HG03025 (cell line): ENCODE data around the gene PRODH.
"Not testable (repeated sequence)": the region's sequence is repeated elsewhere in the genome, so short reads cannot be mapped to it uniquely, and the experiment has no call there.

Source experiments
- ATAC-seq: cut with Tn5 transposase; IDR thresholded peaks from one replicate; pipeline ENCODE4 v1.9.1; 2021; ENCODE audit warnings: mild to moderate bottlenecking, moderate library complexity; ENCODE audit not compliant: unreplicated experiment, low FRiP score

Gene PRODH

DNA sequence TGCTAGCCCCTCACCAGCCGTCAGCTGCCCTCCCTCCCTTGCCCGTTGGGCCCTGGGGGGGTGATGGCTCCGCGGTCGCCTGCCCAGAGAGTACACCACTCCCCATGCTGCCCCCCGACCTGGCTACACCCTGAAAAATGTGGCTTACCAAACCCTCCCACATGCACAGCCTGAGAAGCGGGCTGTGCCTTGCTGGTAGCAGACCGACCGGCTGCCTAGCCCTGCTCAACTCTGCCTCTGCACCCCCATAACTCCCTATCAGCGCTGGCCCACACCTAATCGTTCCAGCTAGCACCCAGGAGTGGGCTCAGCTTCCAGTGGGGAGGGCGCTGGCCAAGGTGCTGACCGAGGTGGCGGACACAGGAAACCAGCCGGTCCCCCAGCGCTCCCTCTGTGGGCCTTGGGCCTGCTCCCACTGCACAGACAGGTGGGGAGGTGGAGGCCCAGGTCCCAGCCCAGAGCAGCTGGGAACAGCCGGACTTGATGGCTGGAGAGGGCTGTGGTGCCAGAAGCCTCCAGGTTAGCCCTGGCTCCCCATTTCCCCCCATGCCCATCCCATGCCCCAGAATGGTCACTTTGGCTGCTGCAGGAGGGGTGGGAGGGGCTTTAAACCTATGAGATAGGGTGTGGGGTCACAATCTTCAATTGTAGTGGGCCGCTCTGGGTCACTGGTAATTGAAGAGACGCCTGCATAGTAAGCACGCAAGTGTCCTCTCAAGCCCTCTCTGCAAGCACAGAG, 32.1 kb upstream of the PRODH start:
- ATAC-seq, result no peak

DNA sequence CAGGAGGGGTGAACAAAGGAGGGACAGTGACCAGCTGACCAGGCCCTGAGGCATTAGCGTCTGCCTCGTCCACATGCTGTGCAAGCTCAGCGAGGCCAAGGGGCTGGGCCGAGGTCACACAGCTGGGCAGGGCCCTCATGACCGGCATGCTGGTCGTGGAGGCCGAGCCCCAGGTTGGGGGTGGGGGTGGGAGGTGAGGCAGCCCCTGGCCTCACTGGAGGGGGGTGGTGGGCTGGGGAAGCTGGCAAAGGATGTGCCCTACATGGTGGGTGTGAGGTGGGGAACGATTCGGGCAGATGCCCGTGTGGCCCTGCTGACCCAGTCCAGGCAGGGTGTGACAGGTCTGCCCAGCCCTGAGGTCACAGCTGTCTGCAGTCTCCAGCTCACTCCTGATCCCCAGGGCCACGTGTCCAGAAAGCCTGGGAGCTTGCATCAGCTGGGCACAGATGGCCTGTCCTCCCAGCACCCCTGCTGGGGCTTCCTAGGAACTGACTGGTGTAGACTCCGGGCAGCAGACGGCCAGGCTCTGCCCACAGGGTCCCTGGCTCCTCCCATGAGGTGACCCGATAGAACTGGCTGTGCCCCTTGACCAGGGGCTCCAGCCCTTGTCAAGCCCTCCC, 31.4 kb upstream of the PRODH start:
- ATAC-seq, result not testable (repeated sequence)

DNA sequence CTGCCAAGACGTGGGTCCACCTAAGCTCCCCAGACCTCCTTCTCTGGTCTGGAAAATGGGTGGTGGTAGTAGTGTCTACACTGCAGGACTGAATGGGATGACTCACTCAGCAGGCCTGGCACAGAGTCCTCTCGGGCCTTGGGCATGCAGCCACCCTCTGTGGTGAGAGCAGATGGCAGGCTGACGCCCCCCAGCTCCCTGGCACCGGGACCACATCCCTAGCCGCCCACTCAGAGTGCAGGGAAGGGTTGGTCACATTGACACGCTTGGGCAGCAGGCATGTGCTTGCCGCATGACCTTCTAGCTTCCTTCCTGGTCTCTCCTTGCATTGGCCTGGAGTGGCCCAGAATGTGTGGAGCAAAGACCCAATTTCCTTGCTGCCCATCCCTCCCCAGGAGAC, 30.7 kb upstream of the PRODH start:
- no peak for ATAC-seq

DNA sequence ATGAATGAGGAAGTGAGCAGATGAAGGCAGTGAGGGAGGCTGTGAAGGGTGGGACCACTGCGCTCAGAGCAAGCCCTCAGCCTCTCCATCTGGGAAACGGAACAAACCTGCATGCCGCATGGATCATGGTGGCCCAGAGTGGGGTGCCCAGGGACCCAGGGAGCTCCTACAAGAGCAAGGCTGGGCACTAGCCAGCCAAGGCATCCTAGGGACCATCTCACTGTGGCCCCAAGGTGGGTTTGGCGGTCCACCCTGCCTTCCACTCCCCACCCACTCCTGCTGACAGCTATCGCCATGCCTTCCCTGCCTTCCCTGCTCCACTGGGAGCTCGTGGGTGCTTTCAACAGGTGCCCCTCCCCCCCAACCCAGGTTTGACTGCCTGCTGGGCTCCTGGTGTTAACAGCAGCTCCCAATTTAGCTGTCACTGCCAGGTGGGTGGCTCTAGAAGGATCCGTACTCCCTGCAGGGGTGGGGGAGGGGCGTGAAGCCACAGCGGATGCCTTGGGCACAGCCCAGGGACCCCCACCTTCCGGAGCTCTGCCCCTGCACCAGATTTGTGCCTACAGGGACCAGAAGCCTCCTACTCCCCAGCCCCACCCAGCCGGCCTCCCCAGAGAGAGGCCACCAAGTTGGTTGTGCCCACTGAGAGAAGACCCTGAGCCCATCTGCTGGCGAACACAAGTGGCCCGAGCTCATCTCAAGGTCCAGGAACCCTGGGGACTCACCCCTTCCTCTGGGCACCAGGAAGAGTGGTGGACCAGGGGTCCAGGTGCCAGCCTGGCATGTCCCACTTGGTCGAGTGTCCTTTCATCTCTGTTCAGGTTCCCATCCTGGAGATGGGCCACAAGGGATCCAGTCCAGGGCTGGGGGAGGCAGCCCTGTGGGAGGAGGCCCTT, 29.7 kb upstream of the PRODH start:
- ATAC-seq, result no peak

DNA sequence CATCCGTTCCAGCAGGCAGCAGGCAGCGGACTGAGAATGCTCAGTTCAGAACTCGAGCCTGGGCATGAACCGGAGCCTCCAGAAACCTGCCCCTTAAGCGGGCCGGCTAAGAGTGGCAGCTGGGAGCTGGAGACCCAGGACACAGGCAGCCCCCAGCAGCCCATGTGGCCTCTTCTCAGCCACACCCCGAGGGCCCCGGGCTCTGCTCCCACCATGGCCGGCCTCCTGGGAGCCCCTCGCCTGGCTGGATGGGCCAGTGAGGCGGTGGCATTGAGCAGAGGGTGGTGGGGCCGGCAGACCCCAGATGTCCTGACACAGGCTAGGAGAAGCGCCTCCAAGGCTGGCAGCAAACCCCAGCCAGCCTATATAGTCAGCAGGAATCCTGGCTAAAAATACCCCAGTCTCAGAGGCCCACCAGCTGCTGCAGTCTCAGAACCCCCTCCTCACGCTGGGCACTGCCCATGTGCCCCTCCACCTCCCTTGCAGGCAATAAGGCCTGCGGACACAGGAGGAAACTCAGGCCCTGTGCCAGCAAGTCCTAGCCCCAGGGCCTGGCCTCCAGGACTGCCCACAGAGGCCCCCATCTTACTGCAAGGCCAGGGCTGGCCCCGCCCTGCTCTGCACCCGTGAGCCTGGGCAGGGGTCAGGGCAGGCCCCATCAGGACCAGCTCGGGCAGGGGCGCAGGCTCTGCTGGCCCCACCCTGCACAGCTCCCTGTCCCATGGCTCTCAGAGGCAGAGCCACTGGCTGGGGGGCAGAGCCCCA, 28.6 kb upstream of the PRODH start:
- ATAC-seq, result not testable (repeated sequence)

DNA sequence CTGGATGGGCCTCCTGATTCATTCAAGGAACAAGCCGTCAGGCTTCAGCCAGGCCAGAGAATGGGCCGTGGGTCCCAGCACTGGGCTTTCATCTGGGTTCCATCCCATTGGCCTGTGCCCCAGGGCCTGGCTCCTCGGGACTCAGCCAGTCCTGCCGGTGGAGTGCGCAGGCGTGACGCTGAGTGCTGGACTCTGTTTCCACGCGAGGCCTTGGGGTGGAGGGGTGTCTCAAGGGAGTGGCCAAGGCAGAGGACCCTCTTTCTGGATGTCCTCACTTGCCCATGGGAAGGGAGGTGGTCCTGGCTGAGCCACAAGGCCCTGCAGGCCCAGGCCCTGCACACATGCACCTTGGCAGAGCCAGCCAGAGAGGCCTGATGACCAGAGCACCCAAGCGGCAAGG, 28.0 kb upstream of the PRODH start:
- not testable (repeated sequence) for ATAC-seq

DNA sequence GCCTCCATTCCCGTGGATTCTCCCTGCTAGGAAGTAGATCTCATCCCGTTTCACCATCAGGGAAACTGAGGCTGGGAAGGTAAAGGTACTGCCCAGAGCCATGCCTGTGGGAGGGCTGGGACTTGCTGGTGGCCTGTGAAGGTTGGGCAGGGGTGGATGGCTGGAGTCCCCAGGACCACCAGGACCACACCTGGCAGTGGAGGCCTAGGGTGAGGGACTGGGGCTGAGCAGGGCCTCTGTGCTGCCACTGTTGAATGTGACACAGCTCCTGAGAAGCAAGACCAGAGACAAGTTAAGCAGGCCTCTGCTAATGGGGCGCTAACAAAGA, 26.2 kb upstream of the PRODH start:
- no peak for ATAC-seq

DNA sequence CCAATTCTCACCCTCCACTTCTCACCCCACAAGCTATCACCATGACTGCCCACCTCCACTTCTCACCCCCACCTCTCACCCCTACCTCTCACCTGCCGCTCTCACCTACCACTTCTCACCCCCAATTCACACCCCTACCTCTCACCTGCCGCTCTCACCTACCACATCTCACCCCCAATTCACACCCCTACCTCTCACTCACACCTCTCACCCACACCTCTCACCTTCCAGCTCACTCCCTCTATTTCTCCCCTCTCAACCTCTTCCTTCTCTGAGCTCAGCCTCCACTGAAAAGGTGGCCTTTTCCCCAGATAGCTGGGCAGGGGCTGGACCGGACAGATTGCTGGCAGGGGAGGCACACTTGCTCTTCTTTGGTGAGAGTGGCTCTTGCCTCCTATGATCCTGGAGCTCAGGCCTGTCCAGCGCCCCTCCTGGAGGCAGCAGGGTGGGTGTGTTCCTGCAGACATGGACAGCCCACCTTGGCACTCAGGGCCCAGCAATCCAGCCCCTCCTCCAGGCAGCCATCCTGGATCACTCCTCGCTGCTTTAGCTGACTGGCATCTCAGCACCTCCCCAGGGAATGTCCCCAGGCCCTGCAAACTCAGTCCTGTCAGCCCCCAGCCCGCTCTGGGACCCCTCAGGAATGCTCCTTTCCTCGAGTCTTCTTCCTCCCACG, 25.7 kb upstream of the PRODH start:
- not testable (repeated sequence) for ATAC-seq

DNA sequence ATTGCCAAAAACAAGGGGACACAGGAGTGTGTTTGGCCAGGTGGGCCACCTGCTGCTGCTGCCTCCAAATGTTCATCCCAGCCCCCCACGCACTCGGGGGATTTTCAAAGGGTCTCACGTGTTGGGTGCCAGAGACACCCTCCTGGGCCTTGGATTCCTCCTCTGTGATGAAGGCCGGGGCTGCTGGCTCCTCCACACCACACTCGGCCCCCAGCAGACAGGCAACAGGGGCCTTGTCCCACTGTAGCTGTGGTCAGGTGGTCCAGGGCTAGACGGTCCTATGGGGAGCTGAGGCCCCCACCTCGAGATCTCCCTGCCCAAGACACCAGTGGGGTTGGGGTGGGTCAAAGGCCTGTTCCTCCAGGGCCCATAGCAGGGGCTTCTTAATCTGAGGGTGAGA, 25.1 kb upstream of the PRODH start:
- ATAC-seq, result not testable (repeated sequence)

DNA sequence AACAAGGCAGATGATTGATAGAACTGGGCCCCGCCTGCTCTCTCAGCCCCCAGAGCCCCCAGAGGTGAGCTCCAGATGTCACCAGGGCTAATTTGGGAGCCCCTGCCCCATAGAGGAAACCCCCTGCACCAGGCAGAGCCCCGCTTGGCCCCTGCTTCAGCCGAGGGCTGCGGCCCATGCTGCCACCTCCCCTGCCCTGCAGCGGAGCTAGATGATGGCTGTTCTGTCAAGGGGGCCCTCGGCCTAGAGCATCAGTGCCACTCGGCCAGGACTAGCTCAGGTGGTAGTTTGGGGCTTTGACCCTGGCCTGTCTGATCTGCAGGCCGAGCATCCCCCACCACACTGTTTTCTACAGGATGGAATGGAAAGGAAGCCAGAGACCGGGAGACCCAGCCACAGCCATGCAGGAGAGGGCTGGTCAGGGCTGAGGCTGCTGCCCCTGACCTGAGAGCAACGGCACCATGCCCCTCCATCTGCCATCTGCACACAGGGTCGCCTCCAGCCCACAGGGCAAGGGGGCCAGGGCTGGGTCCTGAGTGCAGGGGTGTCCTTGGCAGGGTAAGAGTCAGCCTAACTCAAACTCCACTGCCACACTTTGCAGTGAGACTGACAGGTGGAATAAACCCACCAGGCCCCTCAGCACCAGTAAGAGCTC, 24.2 kb upstream of the PRODH start:
- ATAC-seq, result not testable (repeated sequence)

DNA sequence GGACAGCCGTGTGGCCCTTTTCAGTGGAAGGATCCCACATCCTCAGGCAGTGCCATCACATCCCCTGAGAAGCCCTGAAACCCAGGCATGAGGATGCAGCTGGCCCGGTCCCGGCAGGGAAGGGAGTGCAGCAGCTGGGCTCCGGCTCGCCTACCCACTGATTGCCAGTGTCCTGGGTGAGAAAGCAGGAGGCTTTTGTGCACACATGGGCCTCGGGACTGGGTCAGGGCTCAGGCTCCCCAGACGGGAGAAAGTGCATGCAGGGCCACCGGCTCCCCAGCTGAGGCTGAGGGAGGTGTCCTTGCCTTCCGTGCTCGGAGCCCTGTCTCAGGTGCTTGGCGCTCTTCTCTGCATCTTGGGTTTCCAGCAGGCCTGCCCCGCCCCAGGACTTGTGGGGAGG, 23.6 kb upstream of the PRODH start:
- ATAC-seq, result not testable (repeated sequence)

DNA sequence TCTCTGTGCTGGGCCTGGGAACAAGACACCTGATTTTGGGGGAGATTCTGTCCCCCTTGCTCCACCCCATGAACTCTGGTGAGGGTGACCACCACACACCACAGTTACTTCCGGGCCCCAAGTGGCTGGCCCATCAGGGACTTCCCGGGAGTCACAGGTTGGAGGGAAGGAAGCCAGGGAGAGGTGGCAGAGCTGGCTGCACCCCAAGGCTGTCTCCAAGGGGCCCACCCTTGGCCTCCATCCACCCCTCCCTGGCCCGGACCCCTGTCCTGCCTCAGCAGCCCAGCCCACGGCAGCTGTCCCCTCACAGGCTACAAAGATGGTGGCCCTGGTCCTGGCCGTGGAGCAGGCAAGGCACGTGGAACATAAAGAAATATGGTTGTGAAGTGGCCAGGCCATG, 23.2 kb upstream of the PRODH start:
- ATAC-seq, result not testable (repeated sequence)

DNA sequence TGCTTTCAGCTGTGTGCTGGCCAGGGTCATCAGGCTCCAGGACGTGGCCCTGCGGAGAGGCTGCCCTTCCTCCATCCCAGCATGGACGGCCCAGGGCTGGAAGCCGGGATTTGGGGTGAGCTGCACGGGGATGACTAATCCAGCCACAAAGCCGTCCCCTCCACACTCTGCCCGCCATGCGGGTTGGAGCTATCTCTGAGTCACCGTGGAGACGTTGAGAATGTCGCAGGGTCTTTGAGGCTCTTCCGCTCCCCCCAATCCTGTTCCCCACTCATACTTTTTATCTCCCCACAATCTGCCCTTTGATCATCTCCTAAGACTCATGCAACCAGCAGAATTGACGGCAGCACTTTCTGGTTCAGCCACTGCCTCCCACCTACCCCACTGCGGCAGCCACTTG, 22.6 kb upstream of the PRODH start:
- ATAC-seq, result not testable (repeated sequence)

DNA sequence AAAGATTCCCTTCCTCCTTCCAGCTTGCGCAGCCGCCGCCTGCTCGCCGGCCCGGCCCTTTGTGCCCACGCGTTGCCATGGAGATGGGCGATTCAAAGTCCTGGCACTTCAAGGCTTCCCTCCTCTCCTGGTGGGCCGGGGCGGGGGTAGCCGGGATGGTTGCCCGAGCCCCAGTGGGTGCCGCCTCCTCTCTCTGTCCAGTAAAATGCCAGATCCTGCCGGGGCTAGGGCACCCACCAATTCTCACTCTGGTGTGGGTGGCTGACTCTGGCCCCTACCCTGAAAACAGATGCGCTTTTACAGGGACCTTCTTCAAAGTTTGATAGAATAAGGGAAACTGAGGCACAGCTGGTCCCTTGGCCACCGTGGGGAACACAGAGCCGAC, 22.2 kb upstream of the PRODH start:
- ATAC-seq, result not testable (repeated sequence)

DNA sequence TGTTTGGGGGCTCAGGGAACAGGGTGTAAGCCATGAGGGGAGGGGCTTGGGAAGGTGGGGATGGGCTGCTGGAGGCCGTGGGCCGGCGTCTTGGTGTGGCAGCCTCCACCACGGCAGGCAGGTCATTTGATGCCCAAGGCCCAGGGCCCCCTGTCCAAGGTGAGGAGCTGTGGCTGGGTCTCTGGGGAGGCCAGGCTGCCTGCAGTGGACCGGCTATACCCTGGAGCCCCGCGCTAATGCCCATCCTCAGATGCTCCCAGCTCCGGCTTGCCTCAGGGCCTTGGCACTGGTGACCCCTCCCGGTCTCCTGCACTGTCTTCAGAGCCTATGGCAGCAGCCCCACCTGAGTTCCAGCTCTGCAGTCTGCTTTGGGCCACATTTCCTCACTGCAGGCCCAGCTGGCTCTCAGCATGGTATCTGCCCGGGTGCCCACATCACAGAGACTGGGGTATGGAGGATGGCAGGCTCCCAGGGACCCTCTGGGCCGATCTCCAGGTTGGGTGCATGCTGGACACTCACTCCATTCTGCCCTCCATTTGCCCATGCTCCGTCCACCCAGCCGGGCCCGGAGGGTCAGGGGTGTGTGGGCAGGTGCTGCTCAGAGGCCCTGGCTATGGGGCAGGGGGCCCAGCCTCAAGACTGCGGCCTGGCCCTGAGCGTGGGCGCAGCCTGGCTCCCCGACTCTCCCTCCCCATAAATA, 21.7 kb upstream of the PRODH start:
- not testable (repeated sequence) for ATAC-seq

DNA sequence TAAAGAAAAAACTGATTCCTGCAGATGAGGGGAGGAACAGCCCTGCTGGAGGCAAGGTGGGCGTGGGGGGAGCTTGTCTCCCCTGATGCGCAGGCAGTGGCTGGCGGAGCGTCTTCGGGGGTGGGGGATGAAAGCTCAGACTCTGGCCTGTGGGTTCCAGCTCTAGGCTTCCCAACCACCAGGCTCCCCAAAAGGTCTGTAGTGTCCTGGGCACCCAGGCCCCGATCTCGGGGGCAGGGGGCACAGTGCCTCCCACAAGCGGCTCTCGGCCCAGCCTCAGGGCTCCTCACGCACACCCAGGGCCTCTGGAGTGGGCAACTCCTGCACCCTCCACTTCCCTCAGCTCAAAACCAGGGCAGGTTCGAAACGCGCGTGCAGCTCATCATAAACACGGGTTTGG, 20.9 kb upstream of the PRODH start:
- ATAC-seq, result not testable (repeated sequence)

DNA sequence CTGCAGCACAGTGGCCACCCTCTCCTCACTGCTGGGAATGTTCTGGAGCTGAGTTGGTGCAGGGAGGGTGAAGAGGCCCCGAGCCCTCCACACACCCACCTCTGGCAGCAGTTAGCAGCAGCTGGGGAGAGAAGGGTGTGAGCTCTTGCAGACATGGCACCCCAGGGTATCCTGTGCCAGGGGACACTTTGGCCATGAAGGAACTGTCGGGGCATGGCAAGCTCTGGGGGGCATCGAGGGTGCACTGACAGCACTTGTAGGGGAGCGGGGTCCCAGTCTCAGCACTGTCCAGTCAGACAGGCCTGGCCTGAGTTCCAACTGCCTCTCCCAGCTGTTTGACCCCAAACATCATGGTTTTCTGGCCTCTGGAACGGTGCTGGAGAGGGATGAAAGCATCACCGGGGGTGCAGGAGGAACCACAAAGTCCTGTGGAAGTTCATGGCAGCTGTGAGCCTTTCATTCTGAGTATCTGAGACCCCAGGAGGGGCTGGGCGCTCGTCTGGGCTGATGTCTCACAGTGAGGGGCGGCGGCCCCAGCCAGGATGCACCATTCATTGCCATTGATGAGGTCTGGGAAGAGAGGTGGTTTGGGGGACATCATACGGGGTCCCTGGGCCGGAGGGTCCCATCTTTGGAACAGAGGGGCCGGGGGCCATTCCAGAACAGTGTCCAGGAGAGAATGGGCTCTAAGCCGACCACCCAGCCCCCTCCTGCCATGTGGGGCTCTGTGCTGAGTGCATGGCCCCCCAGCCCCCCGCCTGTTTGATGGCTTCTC, 20.2 kb upstream of the PRODH start:
- not testable (repeated sequence) for ATAC-seq

DNA sequence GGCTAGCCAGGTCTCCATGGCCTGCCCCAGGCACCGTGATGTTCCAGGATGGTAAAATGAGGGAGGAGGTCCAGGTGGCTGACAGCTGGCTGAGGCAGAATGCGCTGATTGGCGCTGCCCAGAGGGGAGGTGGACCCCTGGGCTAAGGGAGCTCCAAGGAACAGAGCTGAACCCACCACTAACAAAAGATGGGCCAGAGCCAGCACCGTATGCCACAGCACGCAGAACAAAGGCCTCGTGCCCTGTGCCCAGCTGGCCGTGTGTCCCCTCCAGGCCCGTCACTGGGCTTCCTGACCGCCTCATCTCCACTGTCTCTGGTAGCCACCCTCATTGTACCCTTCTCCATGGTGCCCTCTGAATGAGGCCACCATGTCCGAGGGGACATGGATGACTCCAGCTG, 19.6 kb upstream of the PRODH start:
- no peak for ATAC-seq
